GM21529 (cell line): Measurements from ENCODE around the gene MLLT11.
A peak's percentile ranks its signal among the peaks of the same experiment; 100 is the strongest.

Experiments
- ATAC-seq: cut with Tn5 transposase; IDR thresholded peaks from one replicate; pipeline ENCODE4 v1.9.1; 2021; ENCODE audit not compliant: unreplicated experiment

Gene MLLT11

GRCh38 chr1:151060007-151060656 lies at the start of gene MLLT11:
MLLT11 (plus strand) TSS chr1:151060397; CDS start chr1:151067225, 6,828 bp downstream.
- ATAC-seq: no peak

- no peak for ATAC-seq
These were observed 48.9 kb upstream of the MLLT11 start for GRCh38 chr1:151011154-151011850.

- ATAC-seq: no peak
These were observed 47.3 kb upstream of the MLLT11 start for GRCh38 chr1:151012684-151013471.

GRCh38 chr1:151013518-151013917 lies 46.7 kb upstream of the MLLT11 start:
- no peak for ATAC-seq

- no peak for ATAC-seq
These were observed 35.6 kb upstream of the MLLT11 start for GRCh38 chr1:151024540-151025146.

- ATAC-seq: no peak
These were observed 33.7 kb upstream of the MLLT11 start for GRCh38 chr1:151026460-151026859.

- no peak for ATAC-seq
These were observed 28.0 kb upstream of the MLLT11 start for GRCh38 chr1:151032164-151032563.

GRCh38 chr1:151035167-151035566 lies 25.0 kb upstream of the MLLT11 start:
- no peak for ATAC-seq

- no peak for ATAC-seq
These were observed 23.8 kb upstream of the MLLT11 start, which contains the start of gene BNIPL for GRCh38 chr1:151036356-151036755. BNIPL (plus strand) TSS chr1:151036586; CDS start chr1:151036726, 140 bp downstream.

- ATAC-seq: no peak
These were observed 23.2 kb upstream of the MLLT11 start for GRCh38 chr1:151037032-151037431.

- ATAC-seq: no peak
These were observed 20.7 kb upstream of the MLLT11 start for GRCh38 chr1:151039521-151039920.

- no peak for ATAC-seq
These were observed 17.0 kb upstream of the MLLT11 start for GRCh38 chr1:151043163-151043562.

- ATAC-seq: peak; percentile 43
These were observed 12.6 kb upstream of the MLLT11 start, which contains the start of gene C1orf56 for GRCh38 chr1:151047591-151047924. C1orf56 (plus strand) TSS chr1:151047751; CDS start chr1:151047848, 97 bp downstream.

- peak; percentile 70 for ATAC-seq
These were observed 12.1 kb upstream of the MLLT11 start for GRCh38 chr1:151047925-151048644.

GRCh38 chr1:151048645-151049032 lies 11.6 kb upstream of the MLLT11 start:
- ATAC-seq: no peak

- no peak for ATAC-seq
These were observed 10.7 kb upstream of the MLLT11 start for GRCh38 chr1:151049458-151049857.

GRCh38 chr1:151050051-151050688 lies 10.0 kb upstream of the MLLT11 start:
- no peak for ATAC-seq

- no peak for ATAC-seq
These were observed 8.7 kb upstream of the MLLT11 start for GRCh38 chr1:151051356-151052009.

GRCh38 chr1:151054971-151055547 lies 5.1 kb upstream of the MLLT11 start:
- no peak for ATAC-seq
